Right kidney (tissue), 1 donor: ENCODE results near the gene ANGPTL4.
"Not testable (repeated sequence)": the region's sequence is repeated elsewhere in the genome, so short reads cannot be mapped to it uniquely, and the experiment has no call there.

Experiments used
- DNase-seq: peaks from one replicate; pipeline ENCODE4 v3.0.0-alpha.2; 2016

ANGPTL4 gene

DNA sequence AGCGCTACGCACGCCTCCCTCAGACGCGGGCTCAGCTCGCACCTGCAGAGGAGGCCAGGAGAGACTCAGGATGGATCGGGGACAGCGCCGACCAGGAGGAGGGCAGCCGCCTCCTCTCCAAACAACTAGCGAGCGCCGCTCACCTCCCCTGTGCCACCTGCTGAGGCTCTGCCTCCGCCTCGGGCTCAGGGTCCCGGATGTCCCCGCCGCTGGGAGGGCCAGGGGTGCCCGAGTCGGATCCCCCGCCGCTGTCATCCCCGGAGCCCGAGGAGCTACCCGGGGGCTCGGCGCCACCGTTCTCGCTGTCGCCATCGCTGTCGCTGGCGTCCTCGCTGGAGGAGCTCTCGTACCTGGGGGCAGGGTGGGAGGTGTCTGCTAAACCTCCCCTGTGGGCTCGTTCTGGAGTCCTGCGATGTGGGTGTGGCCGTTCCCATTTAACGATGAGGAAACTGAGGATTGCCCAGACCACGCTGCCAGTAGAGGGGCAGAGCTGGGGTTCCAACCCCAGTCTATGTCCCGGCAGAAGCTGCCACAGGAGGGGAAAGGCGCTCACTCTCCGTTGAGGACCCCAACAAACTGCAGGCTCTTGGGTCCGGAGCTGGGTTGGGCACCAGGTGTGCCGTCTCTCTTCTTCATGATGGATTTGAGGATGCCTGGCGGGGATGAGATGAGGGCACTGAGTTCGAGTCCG lies 30.0 kb upstream of the ANGPTL4 start:
- DNase-seq, result peak; percentile 47

DNA sequence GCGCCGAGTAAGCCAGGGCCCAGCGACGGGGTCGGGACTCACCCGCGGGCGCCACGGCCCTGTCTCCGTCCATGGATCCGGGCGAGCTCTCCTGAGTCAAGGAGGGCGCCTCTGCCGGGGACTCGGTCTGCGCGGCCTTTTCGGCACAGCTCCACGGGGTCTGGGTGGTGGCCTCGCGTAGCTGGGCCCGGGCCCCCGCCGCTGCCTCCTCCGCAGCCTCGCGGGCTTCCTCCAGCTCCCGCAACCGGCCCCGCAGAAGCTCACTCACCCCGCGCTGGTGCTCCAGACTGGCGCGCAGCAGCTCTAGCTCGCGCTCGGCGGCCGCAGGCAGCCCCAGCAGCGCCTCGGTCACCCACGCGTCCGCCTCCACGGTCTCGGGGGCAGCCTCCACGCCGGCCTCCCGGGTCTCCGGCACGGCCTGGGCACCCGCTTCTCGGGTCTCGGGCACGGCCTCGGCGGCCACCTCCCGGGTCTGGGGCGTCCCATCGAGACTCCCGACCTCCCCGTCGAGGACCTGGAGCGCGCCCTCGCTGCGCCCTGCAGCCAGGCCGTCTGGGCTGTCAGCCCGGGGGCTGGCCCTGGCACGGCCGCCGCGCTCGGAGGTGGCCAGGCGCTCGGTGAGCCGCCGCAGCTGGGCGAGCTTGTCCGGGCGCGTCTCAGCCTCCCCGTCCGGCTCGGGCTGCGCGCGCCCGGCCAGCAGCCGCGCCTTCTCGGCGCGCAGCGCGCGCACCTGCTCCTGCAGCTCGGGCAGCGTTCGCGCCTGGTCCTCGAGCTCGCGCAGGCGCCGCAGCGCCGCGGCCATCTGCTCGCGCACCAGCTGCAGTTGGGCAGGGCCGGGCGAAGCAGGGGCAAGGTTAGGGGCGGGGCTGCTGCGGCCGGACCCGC lies 29.3 kb upstream of the ANGPTL4 start:
- peak; percentile 63 for DNase-seq

DNA sequence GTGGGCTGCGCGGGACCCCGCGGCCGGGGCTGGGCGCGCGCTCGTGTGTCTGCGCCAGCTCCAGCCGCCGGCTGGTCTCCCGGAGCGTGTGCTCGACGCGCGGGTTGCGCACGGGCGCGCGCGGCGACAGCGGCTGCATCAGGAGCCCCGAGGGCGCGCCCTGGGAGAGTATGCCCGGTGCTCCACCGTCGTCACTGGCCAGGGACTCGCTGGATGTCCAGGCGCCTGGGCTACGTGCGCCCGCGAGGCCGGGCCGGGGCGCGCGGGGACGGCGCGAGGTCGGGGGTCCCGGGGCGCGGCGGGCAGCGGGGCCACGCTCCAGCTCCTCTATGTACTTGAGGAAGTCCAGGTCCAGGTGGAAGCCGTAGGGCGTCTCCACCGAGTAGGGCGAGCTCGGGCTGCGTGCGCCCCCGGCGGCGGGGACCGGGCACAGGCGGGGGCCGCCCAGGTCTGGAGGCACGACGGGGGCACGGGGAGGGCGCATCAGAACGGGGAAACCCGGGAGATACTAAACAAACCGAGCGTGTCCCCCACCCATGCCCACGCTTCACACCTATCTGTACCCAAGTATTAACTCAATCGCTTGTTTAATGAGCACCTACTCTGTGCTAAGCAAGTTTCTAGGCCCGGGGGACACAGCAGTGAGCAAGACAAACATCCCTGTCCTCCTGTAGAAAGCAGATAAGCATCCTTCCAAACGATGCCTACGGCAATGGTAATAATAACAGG lies 28.4 kb upstream of the ANGPTL4 start:
- DNase-seq, result no peak

DNA sequence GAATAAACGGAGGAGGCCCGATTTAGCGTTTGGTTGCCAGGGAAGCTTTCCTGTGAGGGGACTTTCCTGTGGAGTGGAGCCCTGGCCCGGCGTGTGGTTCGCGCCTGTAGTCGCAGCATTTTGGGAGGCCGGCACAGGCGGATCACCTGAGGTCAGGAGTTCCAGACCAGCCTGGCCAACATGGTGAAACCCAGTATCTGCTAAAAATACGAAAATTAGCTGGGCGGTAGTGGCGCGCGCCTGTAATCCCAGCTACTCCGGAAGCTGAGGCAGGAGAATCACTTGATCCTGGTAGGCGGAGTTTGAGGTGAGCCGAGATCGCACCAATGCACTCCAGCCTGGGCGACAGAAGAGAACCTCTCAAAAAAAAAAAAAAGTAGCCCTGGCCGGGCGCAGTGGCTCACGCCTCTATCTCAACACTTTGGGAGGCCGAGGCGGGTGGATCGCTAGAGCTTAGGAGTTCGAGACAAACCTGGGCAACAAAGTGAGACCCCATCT lies 27.8 kb upstream of the ANGPTL4 start:
- no peak for DNase-seq

DNA sequence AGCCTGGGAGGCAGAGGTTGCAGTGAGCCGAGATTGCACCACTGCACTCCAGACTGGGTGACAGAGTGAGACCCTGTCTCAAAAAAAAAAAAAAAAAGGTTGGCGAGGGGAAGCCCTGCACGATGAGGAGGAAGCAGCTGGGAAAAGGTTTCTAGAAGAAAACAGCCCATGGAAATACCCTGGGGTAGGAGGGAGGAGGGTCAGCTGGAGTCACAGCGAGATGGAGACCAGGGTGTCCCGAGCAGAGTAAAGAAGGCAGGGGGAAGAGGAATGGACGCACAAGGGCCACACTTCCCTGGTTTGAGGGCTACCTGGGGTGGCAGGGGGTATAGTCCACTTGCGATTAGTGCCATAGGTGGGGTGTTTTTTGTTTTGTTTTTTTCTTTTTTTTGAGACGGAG lies 27.3 kb upstream of the ANGPTL4 start:
- no peak for DNase-seq

DNA sequence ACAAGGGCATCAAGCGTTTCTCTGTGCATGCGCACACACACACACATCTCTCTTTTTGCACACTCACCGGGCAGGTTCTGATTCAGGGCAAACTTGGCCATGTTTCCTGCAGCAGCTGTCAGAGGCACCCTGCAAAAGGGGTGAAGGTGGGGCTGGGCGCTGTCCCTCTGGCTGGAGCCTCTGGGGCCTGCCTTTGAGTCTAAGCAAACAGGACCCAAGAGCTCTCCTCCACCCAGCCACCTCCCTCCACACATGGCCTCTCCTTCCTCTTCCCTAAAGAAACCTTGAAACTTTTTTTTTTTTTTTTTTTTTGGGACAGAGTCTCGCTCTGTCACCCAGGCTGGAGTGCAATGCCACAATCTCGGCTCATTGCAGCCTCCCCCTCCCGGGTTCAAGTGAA lies 26.2 kb upstream of the ANGPTL4 start:
- DNase-seq, result no peak

DNA sequence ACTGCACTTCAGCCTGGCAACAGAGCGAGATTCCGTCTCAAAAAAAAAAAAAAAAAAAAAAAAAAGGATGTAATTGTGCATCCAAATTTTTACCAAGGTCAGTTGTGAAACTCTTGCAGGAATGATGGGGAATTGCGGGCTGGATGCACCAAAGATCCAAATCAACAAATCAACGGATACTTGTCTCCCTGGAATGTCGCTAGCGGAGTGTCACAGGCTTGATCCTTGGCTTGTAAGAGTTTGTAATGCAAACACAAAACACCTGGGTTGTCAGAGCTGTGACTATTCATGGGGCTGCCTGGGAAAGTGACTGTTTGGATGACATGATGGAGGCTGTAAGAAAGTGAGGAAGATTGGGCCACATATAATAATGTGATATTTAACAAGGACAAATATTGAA lies 25.1 kb upstream of the ANGPTL4 start:
- DNase-seq, result no peak

DNA sequence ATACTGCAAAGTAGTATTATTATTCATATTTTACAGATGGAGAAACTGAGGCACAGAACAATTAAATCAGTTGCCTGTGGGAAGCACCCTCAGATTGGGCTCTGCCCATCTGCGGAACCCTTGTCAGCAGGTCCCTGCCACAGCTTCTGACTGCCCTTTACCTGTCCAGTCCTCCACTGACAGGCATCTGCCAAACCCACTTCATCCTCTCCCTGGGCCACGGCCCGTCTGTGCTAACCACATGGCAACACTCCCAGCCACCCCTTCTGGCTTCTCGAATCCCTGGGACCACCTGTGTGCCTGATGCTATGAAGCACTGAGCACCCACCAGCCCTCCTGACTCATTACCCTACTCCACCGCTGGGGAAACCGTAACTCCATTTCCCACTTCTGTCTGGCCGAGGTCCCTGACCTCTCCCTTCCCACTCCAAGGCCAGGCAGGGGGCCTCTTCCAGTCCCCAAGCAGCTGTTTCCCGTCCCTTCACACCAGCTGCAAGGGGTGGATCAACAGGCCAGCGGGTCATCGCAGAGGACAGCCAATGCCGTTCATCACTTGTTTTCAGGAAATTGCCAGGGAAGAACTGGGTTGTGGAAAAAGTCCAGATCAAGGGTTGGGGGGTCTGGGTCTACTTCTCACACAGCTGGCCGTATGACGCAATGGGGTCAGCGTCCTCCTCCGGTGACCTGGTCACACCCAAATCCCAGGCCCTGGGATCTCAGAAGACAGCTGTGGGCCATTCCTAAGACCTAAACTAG lies 23.4 kb upstream of the ANGPTL4 start:
- DNase-seq, result no peak

DNA sequence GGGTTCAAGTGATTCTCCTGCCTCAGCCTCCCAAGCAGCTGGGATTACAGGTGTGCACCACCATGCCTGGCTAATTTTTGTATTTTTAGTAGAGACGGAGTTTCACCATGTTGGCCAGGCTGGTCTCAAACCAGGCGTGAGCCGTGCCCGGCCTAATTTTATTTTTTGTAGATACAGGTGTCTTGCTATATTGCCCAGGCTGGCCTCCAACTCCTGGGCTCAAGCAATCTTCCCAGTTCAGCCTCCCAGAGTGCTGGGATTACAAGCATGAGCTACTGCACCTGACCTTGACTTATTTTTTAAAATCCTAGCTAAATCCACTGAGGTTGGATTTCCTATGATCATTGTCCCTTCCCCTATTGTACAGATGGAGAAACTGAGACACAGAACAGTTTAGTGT lies 22.5 kb upstream of the ANGPTL4 start:
- not testable (repeated sequence) for DNase-seq

DNA sequence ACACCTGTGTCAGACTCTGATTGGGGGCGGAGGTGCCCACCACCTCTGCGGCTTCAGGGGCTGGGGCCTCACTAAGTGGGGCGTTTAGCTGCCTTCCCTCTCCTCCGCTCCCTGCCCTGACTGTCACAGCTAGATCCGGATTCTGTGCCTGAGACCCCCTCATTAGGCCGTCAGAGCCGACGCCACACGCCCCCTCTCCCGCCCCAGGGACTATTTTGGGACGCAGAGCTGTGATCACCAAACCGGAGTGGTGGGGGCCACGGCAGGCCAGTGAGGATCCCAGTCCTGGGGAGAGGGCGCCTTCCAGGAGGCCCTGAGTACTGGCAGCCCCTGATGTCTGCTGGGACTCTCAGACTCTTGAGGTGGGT lies 21.7 kb upstream of the ANGPTL4 start:
- no peak for DNase-seq

DNA sequence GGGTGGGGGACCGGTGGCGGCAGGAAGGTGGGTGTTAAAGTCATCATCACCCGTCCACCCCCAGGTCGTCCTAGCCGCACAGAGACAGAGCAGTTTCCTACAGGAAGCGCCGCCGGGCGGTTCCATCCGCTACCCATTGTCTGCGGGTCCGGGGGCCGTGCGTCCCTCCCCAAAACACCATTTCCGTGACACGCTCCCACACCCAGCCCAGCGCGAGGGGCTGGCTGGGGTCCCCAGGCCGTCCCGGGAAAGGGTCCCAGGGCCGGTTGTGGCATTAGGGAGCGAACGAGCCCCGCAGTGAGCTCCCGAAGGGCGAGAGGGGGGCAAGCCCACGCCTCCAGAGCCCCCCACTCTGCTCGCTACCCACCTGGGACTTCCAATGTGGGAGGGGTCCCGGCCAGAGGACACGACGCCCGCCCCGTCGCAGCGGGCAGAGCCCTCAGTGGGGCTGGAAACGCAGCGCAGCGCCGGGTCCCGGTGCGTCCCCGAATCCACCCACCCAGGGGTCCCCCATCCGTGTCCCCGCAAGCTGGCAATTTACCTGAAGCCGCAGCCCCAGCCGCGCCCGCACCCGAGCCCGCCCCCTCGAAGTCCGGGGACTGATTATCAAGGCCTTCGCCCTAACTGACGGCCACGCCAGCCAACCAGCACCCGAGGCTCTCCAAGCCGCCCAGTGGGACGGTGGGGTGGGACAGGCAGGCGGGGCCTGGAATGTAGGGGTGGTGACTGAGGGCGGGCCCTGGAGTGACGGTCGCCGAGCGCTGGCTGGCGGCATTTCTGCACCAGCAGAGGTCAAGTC lies 21.1 kb upstream of the ANGPTL4 start, which contains the start of gene KANK3:
TSS of gene KANK3 (minus strand) at position 579 of the 799 bp plus-strand sequence. CDS start 5,434 bp downstream, outside the sequence.
- DNase-seq, result peak; percentile 69

DNA sequence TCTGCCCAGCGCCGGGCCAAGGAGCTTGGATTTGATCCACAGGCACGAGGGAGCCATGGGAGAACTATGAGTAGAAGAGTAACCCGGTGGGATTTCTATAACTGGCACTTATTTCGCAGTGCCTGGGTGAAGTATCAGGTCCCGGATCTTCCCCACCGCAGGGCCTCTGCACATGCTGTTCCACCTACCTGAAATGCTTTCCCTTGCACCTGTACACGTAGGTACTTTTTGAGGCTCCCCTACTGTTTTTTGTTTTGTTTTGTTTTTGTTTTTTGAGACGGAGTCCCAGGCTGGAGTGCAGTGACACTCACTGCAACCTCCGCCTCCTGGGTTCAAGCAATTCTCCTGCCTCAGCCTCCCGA lies 20.5 kb upstream of the ANGPTL4 start:
- DNase-seq, result no peak

DNA sequence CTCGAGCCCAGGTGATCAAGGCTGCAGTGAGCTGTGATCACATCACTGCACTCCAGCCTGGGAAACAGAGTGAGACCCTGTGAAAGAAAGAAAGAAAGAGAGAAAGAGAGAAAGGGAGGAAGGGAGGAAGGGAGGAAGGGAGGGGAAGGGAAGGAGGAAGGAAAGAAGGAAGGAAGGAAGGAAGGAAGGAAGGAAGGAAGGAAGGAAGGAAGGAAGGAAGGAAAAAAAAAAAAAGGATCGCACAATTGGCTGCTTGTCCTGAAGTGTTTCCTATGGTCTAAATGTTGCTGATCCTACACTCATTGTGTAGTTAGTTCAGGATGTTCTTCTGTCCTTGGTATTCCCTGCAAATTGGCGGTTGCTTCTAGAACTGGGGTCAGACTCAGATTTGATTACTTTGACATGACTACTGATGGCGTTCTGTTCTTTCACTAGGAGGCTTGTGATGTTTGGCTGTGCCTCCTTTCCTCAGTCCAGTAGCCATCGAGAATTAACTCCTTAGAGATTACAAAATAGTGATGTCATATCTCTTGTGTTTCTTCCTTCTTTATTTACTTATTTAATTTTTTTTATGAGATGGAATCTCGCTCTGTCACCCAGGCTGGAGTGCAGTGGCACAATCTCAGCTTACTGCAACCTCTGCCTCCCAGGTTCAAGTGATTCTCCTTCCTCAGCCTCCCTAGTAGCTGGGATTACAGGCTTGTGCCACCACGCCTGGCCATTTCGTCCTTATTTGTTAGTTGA lies 14.2 kb upstream of the ANGPTL4 start:
- DNase-seq, result not testable (repeated sequence)

DNA sequence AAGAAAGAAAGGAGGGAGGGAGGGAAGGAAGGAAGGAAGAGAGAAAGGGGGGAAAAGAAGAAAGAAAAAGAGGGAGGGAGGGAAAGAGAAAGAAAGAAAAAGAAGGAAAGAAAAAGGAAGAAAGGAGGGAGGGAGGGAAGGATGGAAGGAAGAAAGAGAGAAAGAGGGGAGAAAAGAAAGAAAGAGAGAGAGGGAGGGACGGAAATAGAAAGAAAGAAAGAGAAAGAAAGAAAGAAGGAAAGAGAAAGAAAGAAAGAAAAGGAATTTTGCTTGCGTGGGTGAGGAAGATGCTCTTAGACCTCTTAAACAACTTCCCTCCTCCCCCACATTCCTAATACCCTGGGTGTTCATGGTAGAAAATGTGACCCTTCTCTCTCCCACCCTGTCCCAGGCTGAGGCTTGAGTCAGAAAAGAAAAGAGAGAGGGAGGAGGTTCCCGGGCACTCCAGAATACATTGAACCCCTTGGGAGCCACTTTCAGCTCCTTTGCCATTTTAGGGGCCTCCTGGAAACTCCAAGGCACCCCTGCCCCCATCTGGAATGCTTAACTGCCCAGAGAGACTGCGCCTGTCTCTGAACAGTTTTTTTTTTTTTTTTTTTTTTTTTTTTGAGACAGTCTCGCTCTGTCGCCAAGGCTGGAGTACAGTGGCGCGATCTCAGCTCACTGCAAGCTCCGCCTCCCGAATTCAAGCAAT lies 11.7 kb upstream of the ANGPTL4 start:
- peak; percentile 69 for DNase-seq

DNA sequence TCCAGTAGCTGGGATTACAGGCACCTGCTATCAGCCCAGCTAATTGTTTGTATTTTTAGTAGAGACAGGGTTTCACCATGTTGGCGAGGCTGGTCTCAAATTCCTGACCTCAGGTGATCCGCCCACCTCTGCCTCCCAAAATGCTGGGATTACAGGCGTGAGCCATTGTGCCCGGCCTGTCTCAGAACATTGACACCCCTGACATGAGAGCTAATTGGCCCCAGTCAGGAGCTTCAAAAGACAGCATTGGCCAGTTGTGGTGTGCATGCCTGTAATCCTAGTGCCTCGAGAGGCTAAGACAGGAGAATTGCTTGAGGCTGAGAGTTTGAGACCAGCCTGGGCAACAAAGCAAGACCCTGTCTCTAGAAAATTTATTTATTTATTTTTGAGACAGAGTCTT lies 11.1 kb upstream of the ANGPTL4 start:
- DNase-seq, result not testable (repeated sequence)

DNA sequence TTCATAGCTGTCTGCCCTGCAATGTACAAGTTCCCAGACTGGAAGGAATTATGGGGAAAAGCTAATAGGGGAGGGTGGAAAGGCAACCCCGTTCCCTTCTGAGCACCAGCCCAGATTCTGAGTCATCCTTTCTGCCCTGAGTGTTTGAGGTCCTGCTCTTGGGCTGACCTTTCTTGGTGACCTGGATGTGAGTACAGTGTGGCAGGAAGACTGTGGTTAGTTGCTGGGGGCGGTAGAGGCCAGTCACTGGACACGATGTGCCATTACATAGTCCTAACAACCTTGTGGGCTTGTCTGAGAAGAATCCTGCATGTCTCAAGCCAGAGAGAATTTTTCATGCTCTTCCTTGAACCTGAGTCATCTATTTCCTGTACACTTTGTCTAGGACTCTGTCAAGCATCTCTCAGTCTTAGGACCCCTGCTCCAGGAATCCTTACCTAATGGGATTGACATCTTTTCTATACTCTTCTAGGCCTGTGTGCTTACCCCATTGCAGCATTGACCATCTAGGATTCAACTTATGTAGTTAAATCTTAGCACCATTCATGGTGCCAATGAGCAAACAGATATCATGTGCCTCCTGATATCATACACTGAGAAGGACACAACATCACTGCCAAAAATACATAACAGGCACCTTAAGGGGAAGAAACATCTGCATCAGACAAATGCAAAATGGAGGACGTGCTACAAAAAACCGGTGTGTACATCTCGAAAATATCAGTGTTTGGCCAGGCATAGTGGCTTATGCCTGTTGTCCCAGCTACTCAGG lies 8.1 kb upstream of the ANGPTL4 start:
- no peak for DNase-seq

DNA sequence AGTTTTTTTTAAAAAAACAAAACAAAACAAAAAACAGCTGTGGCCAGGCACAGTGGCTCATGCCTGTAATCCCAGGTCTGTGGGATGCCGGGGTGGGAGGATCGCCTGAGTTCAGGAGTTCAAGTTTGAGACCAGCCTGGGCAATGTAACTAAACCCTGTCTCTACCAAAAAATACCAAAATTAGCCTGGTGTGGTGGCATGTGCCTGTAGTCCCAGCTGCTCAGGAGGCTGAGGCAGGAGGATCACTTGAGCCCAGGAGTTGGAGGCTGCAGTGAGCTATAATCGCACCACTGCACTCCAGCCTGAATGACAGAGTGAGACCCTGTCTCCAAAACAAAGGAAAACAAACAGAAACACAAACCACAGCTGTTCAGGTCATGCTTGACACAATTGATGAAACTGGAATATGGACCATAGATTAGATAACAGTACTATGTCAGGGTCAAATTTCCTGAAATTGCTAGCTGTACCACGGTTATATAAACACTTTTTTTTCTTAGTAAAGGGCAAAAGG lies 6.9 kb upstream of the ANGPTL4 start:
- no peak for DNase-seq

DNA sequence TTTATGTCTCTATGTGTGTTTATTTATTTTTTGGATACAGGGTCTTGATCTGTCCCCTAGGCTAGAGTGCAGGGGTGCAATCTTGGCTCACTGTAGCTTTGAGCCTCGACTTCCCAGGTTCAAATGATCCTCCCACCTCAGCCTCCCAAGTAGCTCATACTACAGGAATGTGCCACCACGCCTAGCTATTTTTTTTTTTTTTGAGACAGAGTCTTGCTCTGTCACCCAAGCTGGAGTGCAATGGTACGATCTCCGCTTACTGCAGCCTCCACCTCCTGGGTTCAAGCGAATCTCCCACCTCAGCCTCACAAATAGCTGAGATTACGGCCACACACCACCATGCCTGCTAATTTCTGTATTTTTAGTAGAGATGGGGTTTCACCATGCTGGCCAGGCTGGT lies 5.0 kb upstream of the ANGPTL4 start:
- no peak for DNase-seq

DNA sequence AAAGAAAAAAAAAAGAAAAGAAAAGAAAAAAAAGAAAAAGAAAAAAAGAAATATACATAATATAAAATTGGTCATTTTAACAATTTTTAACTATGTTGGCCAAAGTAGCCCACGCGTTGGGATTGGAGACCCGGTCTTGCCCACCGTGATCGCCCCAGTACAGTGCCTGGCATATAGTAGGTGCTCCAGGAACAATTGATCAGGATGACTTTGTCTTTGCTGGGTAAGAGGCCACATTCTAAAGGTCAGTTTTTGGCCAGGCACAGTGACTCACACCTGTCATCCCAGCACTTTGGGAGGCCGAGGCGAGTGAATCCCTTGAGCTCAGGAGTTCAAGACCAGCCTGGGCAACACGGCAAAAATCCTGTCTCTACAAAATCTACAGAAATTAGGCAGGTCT lies 3.8 kb upstream of the ANGPTL4 start:
- no peak for DNase-seq
